NT2/D1 (cell line): ENCODE results near the gene ZNF793.

ENCODE experiments used
- SUZ12 ChIP-seq: IDR thresholded peaks from 2 replicates; pipeline ENCODE4 v1.6.1; 2011; ENCODE audit not compliant: insufficient read length, insufficient read depth; ENCODE audit errors: extremely low read depth
- YY1 ChIP-seq: IDR thresholded peaks from 2 replicates; pipeline ENCODE4 v1.6.1; 2011; ENCODE audit not compliant: insufficient read length, insufficient read depth
- ZNF274 ChIP-seq: IDR thresholded peaks from 2 replicates; pipeline ENCODE4 v1.6.1; 2011; ENCODE audit warnings: mild to moderate bottlenecking, low read depth, low read length

- peak; percentile 96 for TF ChIP-seq ZNF274
- no peak for TF ChIP-seq YY1
- no peak for TF ChIP-seq SUZ12
Observed at GRCh38 chr19:37564624-37565369, 58.1 kb downstream of the ZNF793 start.
